BJ (cell line): ENCODE results near the gene CLBA1. TPM values are rescaled to one million over a fixed set of nuclear protein-coding genes. Genes with fewer than 3 reads are reported as not detected.

Experiments
- CTCF ChIA-PET: fragments of 350-600 bp; formaldehyde crosslinking; extraction: SDS; loops from one replicate; lab custom pipeline; 2021; ENCODE audit warnings: antibody characterized with exemption, inconsistent platforms; lab: Yijun Ruan, JAX
- POLR2A ChIA-PET: fragments of 300-600 bp; sonication (Branson Sonifier 250); formaldehyde crosslinking; extraction: SDS; loops from one replicate; lab custom pipeline; 2021; ENCODE audit warnings: antibody characterized with exemption; lab: Charles Lee
- DNase-seq: peaks from one replicate; pipeline ENCODE4 v3.0.0-alpha.2; 2011; ENCODE audit warnings: low read depth
- H3K27me3 ChIP-seq: 2 replicates; pipeline ENCODE4 v1.6.0; 2011; ENCODE audit warnings: low read length; ENCODE audit not compliant: control insufficient read depth, insufficient read depth
- H3K36me3 ChIP-seq: 2 replicates; pipeline ENCODE4 v1.5.1; 2011; ENCODE audit warnings: low read length; ENCODE audit not compliant: control insufficient read depth, insufficient read depth
- H3K4me3 ChIP-seq: 2 replicates; pipeline ENCODE4 v1.5.1; 2011; ENCODE audit warnings: low read depth, mild to moderate bottlenecking, control low read depth, low read length
- CTCF ChIP-seq: IDR thresholded peaks from 2 replicates; pipeline ENCODE4 v1.5.1; 2011; ENCODE audit warnings: low read depth, mild to moderate bottlenecking, control low read depth, inconsistent platforms, low read length, moderate library complexity; ENCODE audit not compliant: insufficient read depth
- polyA plus RNA-seq: library from polyadenylated mRNA; depleted of rRNA; stranded (reverse); fragments of >200 nt; gene quantifications from 2 replicates; pipeline ENCODE4 v1.2.3, GENCODE V29; 2011

The CLBA1 gene
- polyA plus RNA-seq, 1 experiment = 5.9 TPM

- Histone ChIP-seq H3K27me3 (no peaks in the 10 kb centered on the region), H3K36me3 (peaks cover 7% of the 10 kb centered on the region), H3K4me3 (no peak overlapping the region)
- no peak for DNase-seq
- ChIA-PET POLR2A (no interaction called here), CTCF (interaction anchor here (2.1 kb wide), 1 partner anchor 30 kb away, joined by 11 read pairs; no protein-coding TSS in a partner anchor)
- no peak for TF ChIP-seq CTCF
Observed at GRCh38 chr14:105015905-105016304, 30.3 kb downstream of the CLBA1 start.

- no peak overlapping the region for H3K4me3 ChIP-seq
- no peaks in the 10 kb centered on the region for H3K27me3 ChIP-seq
- no peak for TF ChIP-seq CTCF
- POLR2A ChIA-PET = no interaction called here
- DNase-seq = no peak
- no peaks in the 10 kb centered on the region for H3K36me3 ChIP-seq
- CTCF ChIA-PET = interaction anchor here (0.9 to 2.1 kb wide), 6 partner anchors 19 to 120 kb away, joined by 3 to 9 read pairs (median 3); no protein-coding TSS in a partner anchor
Observed at GRCh38 chr14:105018414-105018813, 32.8 kb downstream of the CLBA1 start.

GRCh38 chr14:105019861-105020814 is 34.5 kb downstream of the CLBA1 start:
- H3K36me3 ChIP-seq = no peaks in the 10 kb centered on the region
- H3K27me3 ChIP-seq = no peaks in the 10 kb centered on the region
- TF ChIP-seq CTCF = peak; percentile 14; the same call in 1 of the 2 replicates
- no peak for DNase-seq
- ChIA-PET POLR2A (no interaction called here), CTCF (interaction anchor here (0.6 to 2.1 kb wide), 8 partner anchors 8 to 508 kb away, joined by 3 to 9 read pairs (median 4); no protein-coding TSS in a partner anchor)
- peak overlapping the region; percentile 67 for H3K4me3 ChIP-seq

GRCh38 chr14:105020815-105021655 is 35.4 kb downstream of the CLBA1 start, which contains the start of gene CDCA4:
CDCA4 (minus strand) TSS chr14:105021083; CDS start chr14:105011929, 9,154 bp downstream.
- Histone ChIP-seq H3K27me3 (no peaks in the 10 kb centered on the region), H3K36me3 (no peaks in the 10 kb centered on the region), H3K4me3 (peak within 1 kb of the TSS; percentile 68)
- ChIA-PET POLR2A (interaction anchor here (0.6 to 0.9 kb wide), 2 partner anchors 48 to 331 kb away, joined by 3 to 4 read pairs; no protein-coding TSS in a partner anchor), CTCF (interaction anchor here (1.0 to 1.5 kb wide), 3 partner anchors 12 to 46 kb away, joined by 3 to 6 read pairs (median 4); no protein-coding TSS in a partner anchor)
- peak; percentile 49 for DNase-seq
- TF ChIP-seq CTCF = no peak
